IPS-NIHi11 (cell line): ENCODE data around the gene GNB1L.
"Not testable (repeated sequence)": the region's sequence is repeated elsewhere in the genome, so short reads cannot be mapped to it uniquely, and the experiment has no call there.

Source experiments
- DNase-seq: peaks from one replicate; pipeline ENCODE4 v3.0.0; 2012; ENCODE audit warnings: mixed read lengths, low spot score

Gene GNB1L

DNA sequence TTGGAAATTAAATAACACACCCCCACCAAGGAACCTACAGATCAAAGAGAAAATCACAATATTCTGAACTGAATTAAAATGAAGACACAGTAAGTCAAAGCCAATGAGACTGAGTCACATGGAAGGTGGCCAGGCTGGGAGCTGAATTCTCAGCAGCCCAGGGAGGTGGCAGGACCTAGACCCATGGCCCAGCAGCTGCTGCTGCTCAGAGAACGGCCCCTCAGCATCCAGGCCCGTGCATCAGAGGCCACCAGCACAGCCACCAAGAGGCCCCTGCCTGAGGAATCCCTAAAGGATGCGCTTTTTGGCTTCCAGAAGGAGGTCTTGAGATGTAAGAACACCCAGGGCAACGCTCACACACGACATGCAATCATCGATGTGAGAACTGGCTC is 59.1 kb downstream of the GNB1L start:
- DNase-seq, result no peak

DNA sequence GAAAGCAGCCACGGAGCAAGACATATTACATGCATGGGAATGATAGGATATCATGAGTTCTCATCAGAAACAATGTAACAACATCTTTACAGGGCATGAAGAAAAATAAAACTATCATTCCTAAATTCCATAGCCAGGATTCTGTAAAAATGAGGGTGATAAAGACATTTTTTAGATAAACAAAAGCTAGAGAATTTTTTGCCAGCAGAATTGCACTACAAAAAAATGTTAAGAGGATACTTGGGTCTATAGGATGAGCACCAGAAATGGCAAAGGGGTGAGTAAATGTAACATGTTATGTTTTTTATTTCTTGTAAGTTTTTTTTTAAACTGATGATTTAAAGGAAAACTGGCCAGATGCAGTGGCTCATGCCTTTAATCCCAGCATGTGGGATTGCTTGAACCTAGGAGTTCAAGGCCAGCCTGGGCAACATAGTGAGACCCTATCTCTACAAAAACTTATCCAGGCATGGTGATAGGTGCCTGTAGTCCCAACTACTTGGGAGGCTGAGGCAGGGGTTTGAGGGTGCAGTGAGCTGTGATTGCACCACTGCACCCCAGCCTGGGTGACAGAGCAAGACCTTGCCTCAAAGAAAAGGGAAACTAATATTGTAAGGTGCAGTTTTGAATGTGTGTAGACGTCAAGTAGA is 60.9 kb downstream of the GNB1L start:
- DNase-seq, result no peak

DNA sequence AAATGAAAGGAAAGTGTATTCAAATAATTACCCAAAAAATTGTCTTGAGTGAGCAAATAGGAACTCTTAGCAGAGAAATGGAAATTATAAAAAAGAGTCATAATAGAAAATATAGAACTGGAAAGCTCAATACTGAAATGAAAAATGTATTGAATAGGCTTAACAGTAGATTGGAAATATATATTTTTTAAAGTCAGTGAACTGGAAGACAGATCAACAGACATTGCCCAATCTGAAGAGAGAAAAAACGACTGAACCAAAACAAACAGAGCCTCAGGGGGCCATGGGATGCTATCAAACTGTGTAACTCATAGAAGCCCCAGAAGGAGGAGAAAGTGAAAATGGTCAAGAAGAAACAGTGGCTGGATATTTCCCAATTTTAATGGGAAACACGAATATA is 61.5 kb downstream of the GNB1L start:
- DNase-seq, result no peak

DNA sequence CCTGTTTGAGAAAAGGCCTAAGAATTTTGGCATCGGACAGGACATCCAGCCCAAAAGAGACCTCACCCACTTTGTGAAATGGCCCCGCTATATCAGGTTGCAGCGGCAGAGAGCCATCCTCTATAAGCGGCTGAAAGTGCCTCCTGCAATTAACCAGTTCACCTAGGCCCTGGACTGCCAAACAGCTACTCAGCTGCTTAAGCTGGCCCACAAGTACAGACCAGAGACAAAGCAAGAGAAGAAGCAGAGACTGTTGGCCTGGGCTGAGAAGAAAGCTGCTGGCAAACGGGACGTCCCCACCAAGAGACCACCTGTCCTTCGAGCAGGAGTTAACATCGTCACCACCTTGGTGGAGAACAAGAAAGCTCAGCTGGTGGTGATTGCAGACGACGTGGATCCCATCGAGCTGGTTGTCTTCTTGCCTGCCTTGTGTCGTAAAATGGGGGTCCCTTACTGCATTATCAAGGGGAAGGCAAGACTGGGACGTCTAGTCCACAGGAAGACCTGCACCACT is 62.2 kb downstream of the GNB1L start:
- not testable (repeated sequence) for DNase-seq

DNA sequence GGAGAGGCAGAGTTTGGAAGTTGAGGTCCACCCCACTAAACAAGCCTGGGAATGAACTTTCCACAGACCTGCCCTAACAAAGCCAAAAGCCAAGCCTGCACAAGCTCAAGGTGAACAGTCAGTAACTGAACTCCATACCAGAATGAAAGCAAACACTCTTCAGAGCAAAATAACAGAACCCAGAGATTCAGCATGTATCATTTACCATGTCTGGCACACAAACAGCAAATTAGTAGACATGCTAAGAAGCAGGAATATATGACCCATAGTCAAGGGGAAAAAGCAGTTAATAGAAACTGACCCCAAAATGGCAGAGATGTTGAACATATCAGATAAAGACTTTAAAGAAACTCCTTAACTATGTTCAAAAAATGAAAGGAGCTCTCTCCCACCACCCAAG is 62.8 kb downstream of the GNB1L start:
- DNase-seq, result no peak

DNA sequence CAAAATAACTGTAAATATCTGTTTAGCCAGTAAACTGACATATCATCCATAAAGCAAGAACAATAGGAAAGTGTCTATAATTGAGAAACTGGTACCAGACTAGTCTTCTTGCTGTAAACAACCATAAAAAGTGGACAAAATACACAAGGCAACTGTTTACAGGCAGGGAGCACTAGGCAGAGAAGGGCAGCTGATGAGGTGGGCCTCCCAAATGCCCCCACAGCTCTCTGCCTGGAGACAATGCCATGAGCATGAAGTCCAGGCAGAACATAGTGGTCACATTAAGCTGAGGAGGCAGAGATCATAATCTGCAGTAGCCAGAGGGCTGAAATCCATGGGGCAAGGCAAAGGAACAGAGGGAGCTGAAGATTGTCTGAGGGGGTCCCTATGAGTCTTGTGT is 63.4 kb downstream of the GNB1L start:
- no peak for DNase-seq

DNA sequence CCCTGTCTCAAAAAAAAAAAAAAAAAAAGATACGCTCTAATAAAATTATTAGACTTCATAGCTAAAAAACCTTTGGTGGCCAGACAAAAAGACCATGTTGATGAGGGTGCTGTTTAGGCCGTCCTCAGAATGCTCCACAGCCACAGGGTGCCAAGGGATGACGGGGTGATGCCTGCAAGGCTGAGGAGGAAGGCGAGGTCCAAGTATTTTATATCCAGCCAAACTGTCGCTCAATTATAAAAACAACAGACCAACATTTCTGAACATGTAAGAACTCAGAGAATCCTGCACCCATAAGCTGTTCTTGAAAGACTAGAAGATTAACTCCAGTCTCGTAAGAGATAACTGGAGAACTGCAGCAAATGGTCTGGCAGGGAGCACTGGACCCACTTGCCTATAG is 64.8 kb downstream of the GNB1L start:
- DNase-seq, result no peak

DNA sequence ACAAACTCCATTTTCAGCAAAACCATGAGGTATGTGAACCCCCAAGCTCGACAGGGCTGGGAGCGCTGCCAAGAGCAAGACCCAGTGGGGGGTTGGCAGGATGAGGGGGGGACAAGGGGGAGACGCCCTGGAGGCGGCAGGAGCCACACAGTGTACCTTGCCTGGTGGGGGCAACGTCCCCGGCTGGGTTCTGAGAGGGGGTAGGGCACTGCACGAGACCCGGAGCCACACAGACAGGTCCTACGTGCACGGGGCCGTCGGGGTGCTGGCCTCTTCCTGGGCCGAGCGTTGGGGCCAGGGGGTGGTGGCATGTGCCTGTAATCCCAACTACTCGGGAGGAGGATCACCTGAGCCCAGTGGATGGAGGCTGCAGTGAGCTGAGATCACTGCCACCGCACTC is 65.3 kb downstream of the GNB1L start:
- no peak for DNase-seq

DNA sequence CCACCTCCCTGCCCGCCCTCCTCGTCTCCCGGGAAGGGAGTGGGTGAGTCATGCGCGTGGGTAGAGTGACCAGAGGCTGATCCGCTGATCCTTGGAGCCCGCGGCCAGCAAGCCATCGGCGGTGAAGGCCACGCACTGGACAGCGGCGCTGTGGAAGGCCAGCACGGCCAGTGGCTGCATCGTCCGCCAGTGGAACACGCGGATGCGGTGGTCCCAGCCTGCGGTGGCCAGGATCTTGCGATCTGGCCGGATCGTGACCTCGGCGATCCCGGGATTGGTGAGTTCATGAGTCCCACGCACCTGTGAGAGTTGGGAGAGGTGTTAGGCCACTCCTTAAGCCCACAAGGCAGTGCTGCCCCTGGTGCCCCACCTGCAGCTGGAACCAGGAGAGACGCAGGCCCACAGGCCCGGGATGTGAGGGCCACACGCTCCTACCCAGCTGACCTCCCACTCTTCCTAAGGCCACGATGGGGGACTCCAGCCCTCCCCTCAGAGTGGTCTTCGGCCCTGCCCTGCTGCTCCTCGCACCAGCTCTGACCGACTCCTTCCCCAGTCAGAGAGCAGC is 65.9 kb downstream of the GNB1L start:
- no peak for DNase-seq

DNA sequence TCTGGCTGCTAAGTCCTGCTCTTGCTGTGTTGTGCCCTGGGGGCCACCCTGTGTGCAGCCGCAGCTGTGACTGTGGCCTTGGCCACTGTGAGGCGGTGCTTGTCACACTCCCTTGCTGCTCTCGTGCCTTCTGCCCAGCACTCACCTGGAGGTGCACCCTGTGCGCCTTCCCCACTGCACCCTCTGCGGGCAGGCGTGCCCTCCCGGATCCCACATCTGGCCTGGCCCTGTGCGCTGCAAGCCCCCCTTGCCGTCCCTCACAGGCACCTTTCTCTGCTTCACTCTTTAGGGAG is 66.9 kb downstream of the GNB1L start:
- no peak for DNase-seq

DNA sequence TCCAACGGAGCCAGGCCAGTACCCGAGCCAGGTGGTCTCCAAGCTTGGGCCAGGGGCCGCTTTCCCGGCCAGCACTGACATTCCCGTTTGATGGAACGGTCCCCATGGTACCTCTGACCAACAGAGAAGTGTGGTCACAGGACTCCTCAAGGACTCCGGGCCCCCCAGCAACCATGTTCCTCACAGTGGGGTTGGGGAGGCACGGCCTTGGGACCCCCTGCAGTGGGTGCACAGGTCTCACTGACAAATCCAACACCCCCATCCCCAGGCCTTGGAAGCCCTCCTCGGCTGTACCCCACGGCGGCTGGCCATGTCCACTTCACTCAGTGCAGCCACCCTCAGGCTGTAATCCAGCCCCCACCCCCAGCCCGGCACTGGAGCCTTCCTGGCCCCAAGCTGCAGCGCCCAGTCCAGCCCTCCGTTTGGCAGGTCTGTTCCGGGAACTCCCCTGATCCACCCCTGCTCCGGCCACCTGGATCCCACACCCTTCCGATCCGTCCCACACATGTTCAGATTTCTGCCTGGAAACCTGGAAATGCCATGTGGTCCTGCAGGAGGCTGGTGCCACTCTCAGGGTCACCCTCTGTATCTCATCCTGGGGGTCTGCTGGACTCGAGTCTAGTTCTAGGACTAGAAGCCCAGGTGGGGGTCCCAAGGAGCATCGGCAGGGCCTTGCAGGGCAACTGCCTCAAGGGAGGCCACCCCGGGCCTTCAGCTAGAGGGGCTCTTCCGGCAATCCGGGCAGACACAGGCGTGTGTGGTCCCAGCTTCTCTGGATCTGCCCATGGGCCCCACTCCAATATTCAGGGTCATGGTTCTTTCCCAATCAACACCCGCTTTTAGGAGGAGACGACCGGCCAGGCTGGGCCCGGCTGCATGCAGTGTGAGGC is 67.5 kb downstream of the GNB1L start:
- DNase-seq, result no peak

DNA sequence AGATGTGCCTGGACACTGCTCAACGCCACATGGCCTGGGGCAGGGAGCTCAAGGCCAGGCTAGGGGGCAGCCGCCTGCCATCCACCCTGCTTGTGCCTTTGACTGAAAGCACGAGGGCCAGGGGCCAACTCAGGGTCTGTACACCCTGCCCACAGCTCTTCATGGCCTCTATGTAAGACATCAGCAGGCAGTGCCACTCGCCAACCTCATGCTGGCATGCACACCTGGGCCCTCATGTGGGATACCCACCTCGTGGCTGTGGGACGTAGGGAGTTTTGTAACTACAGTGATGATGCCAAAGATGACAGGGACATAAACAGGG is 68.4 kb downstream of the GNB1L start:
- no peak for DNase-seq

DNA sequence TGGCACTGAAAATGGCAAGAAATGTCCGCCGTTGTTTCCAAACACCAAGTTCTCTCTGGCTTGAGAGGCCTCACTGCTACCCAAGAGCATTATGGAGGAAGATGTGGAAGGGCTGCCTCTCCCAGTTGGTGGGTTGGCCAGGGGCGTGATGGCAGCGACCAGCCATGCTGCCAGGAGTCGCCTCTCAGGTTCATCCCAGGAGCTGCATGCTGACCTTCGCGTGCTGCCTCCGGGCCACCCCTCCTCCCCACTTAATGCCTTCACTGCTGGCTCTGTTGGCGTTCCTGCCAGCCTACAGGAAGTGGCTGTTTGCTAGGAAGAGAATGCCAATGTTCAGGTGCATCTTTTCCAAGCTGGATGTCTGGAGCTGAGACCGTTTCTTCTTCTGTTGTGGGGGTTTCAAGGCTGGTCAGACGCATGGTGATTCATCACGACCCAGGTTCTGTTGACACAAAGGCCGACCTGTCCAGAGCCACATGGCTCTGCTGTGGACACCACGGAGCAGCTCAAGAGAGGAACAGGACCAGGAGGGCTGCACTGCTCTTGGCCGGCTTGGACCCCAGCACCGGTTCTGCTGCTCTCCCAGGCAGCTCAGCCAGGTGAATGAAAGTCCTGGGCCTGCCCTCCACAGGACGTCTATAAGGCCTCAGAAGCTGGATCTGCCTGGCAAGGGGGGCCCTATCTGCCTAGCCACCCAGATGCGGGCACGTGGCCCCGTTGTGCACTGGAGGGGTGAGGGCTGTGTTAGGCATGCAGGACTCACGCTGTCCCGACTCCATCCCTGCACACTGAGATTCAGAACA is 69.0 kb downstream of the GNB1L start:
- no peak for DNase-seq

DNA sequence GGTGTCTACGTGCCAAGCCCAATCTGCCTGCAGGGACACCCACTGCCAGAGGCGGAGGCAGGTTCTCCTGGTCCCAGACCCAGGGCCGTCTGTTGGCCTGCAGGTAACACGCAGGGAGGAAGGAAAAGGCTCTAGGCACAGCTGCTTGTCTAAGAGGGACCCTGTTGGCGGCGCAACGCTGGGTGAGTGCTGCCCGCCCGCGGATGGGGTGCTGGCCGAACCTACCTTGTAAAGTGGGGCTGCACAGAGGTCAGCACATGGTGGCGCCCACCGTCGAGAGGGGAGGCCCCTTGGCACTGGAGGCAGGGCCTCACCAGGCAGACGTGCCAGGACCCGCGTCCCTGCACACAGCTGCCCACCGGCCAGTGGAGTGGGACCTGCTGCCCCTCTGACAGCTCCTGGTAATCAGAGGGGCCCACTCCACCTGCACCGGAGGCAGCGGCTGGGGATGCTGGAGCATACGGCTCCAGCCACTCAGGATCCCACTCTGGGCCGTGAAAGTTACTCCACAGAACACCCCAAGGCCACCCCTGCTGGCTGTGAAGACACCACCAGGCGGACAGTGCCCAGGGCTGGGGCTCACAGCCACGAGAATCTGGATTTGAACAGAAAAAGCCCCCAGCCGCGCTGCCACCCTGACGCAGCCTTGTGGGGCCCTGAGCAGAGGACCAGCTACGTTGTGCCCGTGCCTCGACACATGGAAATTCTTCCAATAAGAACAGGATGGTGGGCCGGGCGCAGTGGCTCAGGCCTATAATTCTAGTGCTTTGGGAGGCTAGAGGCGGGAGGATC is 70.1 kb downstream of the GNB1L start:
- peak; percentile 60 for DNase-seq

DNA sequence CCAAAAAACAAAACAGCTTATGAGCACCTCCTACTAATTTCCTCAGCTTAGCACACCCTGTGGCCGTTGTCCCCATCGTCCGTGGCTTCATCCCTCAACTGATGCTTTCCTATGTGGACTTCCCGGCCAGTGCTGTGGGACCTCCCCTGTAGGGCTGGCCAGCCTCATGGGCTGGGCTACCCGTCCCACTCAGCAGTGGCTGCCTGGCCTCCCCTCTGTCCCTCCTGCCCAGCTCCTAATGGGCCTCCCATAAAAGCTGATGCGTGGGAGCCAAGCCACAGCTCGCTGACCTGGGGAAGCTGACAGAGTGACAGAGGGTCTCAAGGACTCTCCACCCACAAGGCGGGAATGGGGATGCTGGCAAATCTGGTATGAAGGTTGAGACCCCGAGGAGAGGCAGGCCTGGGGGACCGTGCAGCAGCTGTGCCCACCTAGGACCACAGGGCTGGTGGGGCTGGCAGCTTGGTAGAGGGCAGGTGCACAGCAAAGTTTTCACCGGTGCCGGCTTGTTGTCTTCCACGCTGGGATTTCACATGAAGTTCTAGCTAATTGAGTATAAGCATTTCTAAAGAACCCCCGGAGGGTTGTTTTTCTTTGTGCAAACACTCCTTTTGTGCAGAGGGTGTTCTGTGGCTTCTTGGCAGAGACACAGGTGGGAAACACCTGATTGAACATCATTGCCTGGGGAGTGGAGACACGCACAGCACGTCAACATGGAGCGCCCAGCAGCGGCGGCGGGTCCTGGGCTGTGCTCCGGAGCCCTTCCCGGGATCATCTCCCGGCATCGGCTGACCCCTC is 70.9 kb downstream of the GNB1L start:
- no peak for DNase-seq

DNA sequence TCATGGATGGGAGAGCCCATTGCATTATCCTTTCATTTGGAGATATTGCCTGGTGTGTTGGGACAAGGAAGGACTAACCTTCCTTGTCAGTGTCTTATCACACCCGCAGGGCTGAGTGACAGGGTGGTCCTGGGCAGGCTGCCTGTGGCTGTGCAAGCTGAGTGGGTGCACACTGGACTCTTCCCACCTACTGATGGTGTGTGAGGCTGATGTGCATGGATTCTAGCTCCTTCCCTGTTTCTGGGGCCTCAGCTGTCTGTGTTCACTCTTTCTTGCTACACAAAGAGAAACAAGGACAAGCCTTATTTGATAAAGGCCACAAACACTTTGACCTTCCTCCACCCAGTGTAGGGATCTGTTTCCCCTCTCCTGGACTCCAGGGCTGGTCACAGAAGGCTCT is 72.1 kb downstream of the GNB1L start:
- DNase-seq, result no peak

DNA sequence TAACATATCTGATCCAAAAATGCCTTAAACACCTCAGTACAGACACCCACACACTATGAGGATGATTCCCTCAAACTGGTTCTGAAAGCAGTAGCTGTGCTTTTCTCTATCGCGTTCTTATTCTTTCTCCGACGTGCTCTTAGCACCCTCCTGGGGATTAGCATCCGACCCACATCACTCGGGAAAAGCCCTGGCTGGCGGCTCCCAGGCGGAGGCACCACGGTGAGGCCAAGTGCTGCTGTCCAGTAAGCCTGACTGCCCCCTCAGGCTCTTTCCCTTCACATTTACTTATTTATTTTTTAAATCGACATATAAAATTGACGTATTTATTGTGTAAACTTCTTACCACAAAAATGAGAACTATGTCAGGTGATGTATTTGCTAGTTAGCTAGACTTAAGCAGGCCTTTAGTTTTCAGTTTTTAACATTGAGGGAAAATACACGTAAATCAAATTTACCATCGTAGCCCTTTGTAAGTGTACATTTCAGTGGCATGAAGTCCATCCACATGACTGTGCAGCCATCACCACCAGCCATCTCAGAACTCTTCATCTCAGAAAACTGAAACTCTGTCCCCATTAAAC is 74.9 kb downstream of the GNB1L start:
- DNase-seq, result no peak

DNA sequence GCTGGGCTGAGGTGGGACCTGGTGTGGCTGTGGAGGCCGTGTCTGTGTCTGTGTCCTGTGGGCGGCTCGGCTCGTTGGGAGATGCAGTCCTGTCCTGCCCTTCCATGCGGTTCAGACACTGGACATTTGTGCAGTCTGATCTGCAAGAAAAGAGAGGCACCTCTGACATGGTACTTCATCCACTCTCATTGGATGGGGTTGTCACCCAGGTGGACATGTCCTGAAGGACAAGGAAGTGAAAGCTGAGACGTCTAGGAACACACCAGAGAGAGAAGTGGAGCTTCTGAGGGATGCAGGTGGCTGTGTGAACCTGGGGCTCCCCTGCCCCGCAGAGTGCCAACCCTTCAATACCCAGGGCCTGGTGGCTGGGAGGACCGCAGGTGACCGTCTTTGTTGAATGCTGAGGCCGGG is 75.7 kb downstream of the GNB1L start:
- DNase-seq, result no peak

DNA sequence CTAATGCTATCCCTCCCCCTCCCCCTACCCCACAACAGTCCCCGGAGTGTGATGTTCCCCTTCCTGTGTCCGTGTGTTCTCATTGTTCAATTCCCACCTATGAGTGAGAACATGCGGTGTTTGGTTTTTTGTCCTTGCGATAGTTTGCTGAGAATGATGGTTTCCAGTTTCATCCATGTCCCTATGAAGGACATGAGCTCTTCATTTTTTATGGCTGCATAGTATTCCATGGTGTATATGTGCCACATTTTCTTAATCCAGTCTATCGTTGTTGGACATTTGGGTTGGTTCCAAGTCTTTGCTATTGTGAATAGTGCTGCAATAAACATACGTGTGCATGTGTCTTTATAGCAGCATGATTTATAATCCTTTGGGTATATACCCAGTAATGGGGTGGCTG is 77.5 kb downstream of the GNB1L start:
- DNase-seq, result not testable (repeated sequence)

DNA sequence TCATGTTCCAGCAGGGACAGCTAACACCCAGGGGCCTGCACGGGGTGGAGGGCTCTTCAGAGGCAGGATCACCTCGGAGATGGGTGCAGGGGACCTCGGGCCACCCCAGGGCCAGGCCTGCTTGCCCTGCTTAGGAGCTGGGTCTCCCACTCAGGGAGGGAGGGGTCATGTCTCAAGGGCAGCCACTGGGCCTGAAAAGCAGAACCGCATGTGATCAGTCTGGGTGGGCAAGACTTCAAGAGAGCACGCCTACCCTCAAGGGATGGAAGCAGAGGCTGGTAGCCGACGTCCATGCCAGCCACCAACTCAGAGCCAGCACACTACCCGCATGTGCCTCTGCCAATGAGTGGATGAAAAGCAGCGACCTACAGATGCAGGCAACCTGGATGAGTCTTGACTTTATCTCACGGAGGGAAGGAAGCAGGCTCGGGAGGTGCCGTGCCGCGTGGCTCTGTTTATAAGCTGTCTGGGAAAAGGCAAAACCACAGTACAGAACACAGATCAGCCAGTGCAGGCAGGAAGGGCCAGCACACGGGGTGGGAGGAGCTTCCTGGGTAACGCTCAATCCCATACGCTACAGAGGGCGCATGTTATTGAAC is 78.1 kb downstream of the GNB1L start:
- DNase-seq, result no peak
